Measurements from ENCODE around the gene HMGCL.
"Not testable (repeated sequence)": the region's sequence is repeated elsewhere in the genome, so short reads cannot be mapped to it uniquely, and the experiment has no call there.

HMGCL gene

DNA sequence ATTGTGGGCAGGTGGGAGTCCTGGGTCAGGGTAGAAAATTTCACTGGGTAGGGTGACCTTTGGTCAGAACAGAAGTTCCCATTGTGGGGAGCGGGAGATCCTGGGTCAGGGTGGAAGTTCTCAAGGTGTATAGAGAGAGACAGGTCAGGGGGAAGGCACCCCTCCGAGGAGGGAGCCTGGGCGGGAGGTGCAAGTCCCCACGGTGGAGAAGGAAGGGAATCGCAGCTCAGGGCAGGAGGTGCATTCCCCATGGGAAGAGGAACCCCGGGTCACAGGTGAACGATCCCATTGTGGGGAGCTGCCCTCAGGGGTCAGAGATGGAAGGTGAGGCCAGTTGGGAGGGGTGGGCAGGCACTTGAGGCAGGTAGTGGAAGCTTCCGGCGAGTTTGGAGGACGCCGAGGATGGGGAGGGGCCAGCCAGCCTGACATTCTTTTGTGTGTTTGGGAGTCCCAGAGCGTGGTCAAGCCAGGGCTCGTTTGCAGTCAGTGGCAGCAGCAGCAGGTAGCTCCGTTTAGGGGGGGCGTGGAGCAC lies 33.6 kb downstream of the HMGCL start:
- TF ChIP-seq, protein P1, sequence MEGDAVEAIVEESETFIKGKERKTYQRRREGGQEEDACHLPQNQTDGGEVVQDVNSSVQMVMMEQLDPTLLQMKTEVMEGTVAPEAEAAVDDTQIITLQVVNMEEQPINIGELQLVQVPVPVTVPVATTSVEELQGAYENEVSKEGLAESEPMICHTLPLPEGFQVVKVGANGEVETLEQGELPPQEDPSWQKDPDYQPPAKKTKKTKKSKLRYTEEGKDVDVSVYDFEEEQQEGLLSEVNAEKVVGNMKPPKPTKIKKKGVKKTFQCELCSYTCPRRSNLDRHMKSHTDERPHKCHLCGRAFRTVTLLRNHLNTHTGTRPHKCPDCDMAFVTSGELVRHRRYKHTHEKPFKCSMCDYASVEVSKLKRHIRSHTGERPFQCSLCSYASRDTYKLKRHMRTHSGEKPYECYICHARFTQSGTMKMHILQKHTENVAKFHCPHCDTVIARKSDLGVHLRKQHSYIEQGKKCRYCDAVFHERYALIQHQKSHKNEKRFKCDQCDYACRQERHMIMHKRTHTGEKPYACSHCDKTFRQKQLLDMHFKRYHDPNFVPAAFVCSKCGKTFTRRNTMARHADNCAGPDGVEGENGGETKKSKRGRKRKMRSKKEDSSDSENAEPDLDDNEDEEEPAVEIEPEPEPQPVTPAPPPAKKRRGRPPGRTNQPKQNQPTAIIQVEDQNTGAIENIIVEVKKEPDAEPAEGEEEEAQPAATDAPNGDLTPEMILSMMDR (IDR thresholded peaks at IDR 0.05; ENCODE audit: low read depth, low read length), result no peak
- H3K4me3 ChIP-seq (ENCODE audit: low read depth, low read length), result peak overlapping the region; percentile 97

DNA sequence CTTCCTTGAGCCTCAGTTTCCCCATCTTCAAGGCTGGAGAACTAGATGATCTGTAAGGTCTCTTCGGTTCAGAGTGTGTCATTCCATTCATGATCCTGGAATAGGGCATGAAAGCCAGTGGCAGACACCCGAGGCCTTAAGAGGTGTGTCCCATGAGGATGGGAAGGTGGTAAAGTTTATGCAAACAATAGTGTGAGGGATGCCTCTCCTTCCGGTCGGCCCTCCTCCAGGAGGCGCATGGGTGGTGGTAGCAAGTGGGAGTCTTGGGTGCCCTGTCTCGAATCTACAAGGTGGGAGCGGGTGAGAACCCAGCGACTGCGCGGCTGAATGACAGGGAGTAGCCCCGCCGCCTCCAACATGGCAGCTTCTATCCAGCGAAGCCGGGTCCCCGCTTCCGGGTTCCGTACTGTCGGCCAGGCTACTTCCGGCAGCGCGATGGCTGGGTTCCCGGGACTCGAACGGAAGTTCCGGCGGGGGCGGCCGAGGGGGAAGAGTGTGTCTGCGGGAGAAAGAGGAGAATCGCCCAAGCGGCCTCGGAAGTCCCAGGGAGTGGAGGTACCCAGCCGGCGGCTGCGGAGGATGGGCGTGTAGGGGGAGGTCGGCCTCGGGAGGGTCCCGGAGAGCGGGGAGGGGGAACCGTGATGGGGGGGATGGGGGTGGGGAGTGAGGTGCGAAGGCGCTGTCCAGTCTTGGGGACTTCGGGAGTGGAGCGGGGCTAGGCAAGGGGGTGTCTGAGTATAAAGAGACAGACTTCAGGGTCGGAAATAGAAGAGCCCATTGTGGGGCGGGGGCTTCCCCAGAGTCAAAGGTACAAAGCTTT lies 34.3 kb downstream of the HMGCL start, which contains the start of gene LYPLA2:
Gene LYPLA2, plus strand, starts transcription at position 450 of the 820 bp plus-strand sequence. CDS start 1,538 bp downstream, outside the sequence.
- peak within 1 kb of the TSS; percentile 97 for H3K4me3 ChIP-seq (ENCODE audit: low read depth, low read length)
- TF ChIP-seq, protein P1 (IDR thresholded peaks at IDR 0.05; ENCODE audit: low read depth, low read length), result no peak

DNA sequence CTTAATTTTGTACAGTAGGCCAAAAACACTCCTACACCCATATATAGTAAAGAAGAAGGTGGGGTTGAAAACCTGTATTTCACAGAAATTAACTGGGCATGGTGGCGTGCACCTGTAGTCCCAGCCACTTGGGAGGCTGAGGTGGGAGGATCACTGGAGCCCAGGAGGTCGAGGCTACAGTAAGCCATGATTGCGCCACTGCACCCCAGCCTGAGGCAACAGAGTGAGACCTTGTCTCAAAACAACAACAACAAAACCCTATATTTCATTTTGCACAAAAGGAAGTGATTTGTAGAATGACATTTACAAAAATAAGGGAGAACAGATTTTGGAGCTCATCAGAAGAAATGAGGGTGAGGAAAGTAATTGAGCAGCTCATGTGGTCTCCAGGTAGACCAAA lies 36.5 kb downstream of the HMGCL start:
- H3K4me3 ChIP-seq (ENCODE audit: low read depth, low read length), result no peak overlapping the region
- TF ChIP-seq, protein P1 (IDR thresholded peaks at IDR 0.05; ENCODE audit: low read depth, low read length), result no peak

DNA sequence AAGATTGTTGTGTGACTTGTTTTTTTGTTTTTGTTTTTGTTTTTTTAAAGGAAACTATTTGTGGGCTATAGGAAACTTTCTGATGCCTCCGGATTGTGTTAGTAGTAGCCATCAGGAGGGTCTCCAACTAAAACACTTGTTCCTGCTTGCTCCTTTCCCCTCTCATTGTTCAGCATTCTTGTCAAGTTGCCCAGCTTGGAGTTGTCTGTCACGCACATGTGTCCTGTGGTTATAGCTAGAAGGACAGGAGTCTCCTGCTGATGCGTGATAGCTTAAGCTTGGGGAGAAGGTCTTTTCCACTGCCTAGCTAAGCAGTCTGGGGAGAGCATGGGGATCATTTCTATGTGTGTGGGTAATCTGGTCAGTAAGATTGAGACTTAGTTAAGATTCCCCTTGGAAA lies 37.5 kb downstream of the HMGCL start:
- H3K4me3 ChIP-seq (ENCODE audit: low read depth, low read length), result no peak overlapping the region
- TF ChIP-seq, protein P1 (IDR thresholded peaks at IDR 0.05; ENCODE audit: low read depth, low read length), result no peak

DNA sequence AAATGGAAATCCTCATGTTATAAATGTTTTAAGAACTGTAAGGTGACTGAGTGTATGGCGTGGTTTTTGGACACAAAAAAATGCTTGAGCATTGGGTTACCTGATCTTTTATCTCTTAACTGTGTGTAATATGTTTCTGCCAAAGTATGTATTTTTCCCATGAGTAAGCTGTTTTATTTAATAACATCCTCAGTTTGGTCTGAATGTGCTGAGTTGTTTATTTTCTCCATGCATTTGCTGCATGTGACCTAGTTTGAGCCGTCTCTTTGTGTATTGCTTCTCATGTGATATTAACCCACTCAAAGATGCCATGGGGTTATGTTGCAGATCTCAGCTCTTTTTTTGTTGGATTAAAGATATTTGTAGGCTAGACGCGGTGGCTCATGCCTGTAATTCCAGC lies 40.4 kb downstream of the HMGCL start:
- TF ChIP-seq, protein P1 (IDR thresholded peaks at IDR 0.05; ENCODE audit: low read depth, low read length), result no peak

DNA sequence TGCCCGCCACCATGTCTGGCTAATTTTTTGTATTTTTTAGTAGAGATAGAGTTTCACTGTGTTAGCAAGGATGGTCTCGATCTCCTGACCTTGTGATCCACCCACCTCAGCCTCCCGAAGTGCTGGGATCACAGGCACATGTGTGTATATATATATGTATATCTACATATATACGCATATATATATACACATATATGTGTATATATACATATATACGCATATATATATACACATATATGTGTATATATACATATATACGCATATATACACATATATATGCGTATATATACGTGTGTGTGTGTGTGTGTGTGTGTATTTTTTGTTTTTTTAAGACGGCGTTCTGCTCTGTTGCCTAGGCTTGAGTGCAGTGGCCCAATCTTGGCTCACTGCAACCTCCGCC lies 42.1 kb downstream of the HMGCL start:
- not testable (repeated sequence) for H3K4me3 ChIP-seq (ENCODE audit: low read depth, low read length)

More for the DNA sequence above, 40.4 kb downstream of the HMGCL start:
- H3K4me3 ChIP-seq (ENCODE audit: low read depth, low read length), result no peak overlapping the region

DNA sequence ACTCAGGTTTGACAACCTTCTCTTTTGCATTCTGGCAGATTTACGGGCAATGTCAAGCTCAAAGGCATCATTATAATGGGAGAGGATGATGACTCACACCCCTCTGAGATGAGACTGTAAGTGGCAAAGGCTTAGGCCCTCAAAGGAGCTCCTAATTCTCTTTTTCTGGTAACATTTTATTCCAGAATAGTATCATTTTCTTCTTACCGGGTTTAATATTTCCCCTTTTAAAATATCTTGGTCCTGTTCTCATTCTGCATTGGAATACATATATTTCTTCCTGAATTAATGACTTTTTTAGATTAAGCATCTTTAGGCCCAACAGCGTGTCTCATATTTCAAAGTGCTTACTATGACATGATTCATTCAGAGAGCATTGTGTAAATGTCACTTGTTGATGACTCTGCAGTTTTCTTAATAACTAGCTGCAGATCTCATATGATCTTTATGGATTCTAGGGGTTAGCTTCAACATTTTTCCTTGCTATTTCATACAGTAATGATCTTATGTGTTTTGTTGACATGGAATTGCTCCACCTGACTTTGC lies 45.3 kb downstream of the HMGCL start:
- no peak overlapping the region for H3K4me3 ChIP-seq (ENCODE audit: low read depth, low read length)

More for the DNA sequence above, 45.3 kb downstream of the HMGCL start:
- TF ChIP-seq, protein P1 (IDR thresholded peaks at IDR 0.05; ENCODE audit: low read depth, low read length), result no peak
